Duodenal mucosa (tissue), 2 donors: ENCODE data around the gene NT5E.
"Not testable (repeated sequence)": the region's sequence is repeated elsewhere in the genome, so short reads cannot be mapped to it uniquely, and the experiment has no call there.

Experiments used
- H3K27ac ChIP-seq: one replicate; pipeline ENCODE4 v1.7.0; 2013; ENCODE audit warnings: low read depth, low read length
- H3K27me3 ChIP-seq, 2 donors: one replicate each; pipeline ENCODE4 v1.7.0; 2013; ENCODE audit warnings: low read length in 2 of 2, control low read depth in 1 of 2; ENCODE audit not compliant: insufficient read depth in 2 of 2, control insufficient read depth in 1 of 2
- H3K36me3 ChIP-seq, 2 donors: one replicate each; pipeline ENCODE4 v1.7.0; 2013; ENCODE audit warnings: low read length in 2 of 2, control low read depth in 1 of 2; ENCODE audit not compliant: insufficient read depth in 2 of 2, control insufficient read depth in 1 of 2
- H3K4me1 ChIP-seq, 2 donors: one replicate each; pipeline ENCODE4 v1.7.0; 2013; ENCODE audit warnings: low read length in 2 of 2, control low read depth in 1 of 2; ENCODE audit not compliant: insufficient read depth in 2 of 2, control insufficient read depth in 1 of 2
- H3K4me3 ChIP-seq, 2 donors: one replicate each; pipeline ENCODE4 v1.7.0; 2013; ENCODE audit warnings: low read length in 2 of 2, low read depth in 1 of 2
- H3K9ac ChIP-seq, 2 donors: one replicate each; pipeline ENCODE4 v1.7.0; 2013; ENCODE audit warnings: low read length in 2 of 2, low read depth in 1 of 2
- H3K9me3 ChIP-seq, 2 donors: one replicate each; pipeline ENCODE4 v1.7.0; 2013; ENCODE audit warnings: low read length in 2 of 2, control low read depth in 1 of 2; ENCODE audit not compliant: control insufficient read depth in 1 of 2

NT5E gene

GRCh38 chr6:85449818-85450759 lies at the start of gene NT5E:
TSS of gene NT5E (plus strand) at chr6:85450083. CDS start at chr6:85450140, 57 bp downstream.
- peaks cover 6 to 15% of the 10 kb centered on the region in 2 donors for H3K27me3 ChIP-seq
- peak within 1 kb of the TSS; percentile 80 to 86 for H3K4me3 ChIP-seq
- peak within 1 kb of the TSS; percentile 50 to 55 for H3K9ac ChIP-seq
- H3K9me3 ChIP-seq, result no peaks in the 10 kb centered on the region
- peak within 1 kb of the TSS; percentile 60 for H3K27ac ChIP-seq
- peaks cover 28 to 29% of the 10 kb centered on the region in 2 donors for H3K4me1 ChIP-seq
- no peaks in the 10 kb centered on the region for H3K36me3 ChIP-seq

GRCh38 chr6:85400331-85400730 lies 49.6 kb upstream of the NT5E start:
- no peak overlapping the region for H3K27ac ChIP-seq
- H3K4me1 ChIP-seq, result peaks cover 35 to 58% of the 10 kb centered on the region in 2 donors
- H3K36me3 ChIP-seq, result no peaks in the 10 kb centered on the region
- no peak overlapping the region for H3K4me3 ChIP-seq
- peaks cover 0 to 5% of the 10 kb centered on the region in 2 donors for H3K9me3 ChIP-seq
- H3K27me3 ChIP-seq, result no peaks in the 10 kb centered on the region
- H3K9ac ChIP-seq, result no peak overlapping the region

GRCh38 chr6:85401186-85402021 lies 48.5 kb upstream of the NT5E start:
- H3K9ac ChIP-seq, result no peak overlapping the region
- H3K27me3 ChIP-seq, result no peaks in the 10 kb centered on the region
- no peaks in the 10 kb centered on the region for H3K36me3 ChIP-seq
- H3K4me1 ChIP-seq, result peaks cover 37 to 59% of the 10 kb centered on the region in 2 donors
- H3K9me3 ChIP-seq, result peaks cover 0 to 5% of the 10 kb centered on the region in 2 donors
- H3K27ac ChIP-seq, result no peak overlapping the region
- H3K4me3 ChIP-seq, result no peak overlapping the region

GRCh38 chr6:85402071-85402470 lies 47.8 kb upstream of the NT5E start:
- Histone ChIP-seq H3K27me3 (no peaks in the 10 kb centered on the region), H3K9ac (no peak overlapping the region), H3K9me3 (peaks cover 0 to 5% of the 10 kb centered on the region in 2 donors), H3K4me1 (peaks cover 34 to 59% of the 10 kb centered on the region in 2 donors), H3K4me3 (no peak overlapping the region), H3K36me3 (no peaks in the 10 kb centered on the region), H3K27ac (no peak overlapping the region)

GRCh38 chr6:85402922-85403321 lies 47.0 kb upstream of the NT5E start:
- Histone ChIP-seq H3K27ac (no peak overlapping the region), H3K36me3 (no peaks in the 10 kb centered on the region), H3K4me3 (no peak overlapping the region), H3K9me3 (no peaks in the 10 kb centered on the region), H3K9ac (no peak overlapping the region), H3K27me3 (no peaks in the 10 kb centered on the region), H3K4me1 (peaks cover 34 to 59% of the 10 kb centered on the region in 2 donors)

- no peak overlapping the region for H3K9ac ChIP-seq
- H3K4me1 ChIP-seq, result peaks cover 34 to 59% of the 10 kb centered on the region in 2 donors
- no peaks in the 10 kb centered on the region for H3K27me3 ChIP-seq
- H3K9me3 ChIP-seq, result no peaks in the 10 kb centered on the region
- no peaks in the 10 kb centered on the region for H3K36me3 ChIP-seq
- peak overlapping the region; percentile 34 for H3K27ac ChIP-seq
- no peak overlapping the region for H3K4me3 ChIP-seq
These were observed 46.4 kb upstream of the NT5E start for GRCh38 chr6:85403331-85404015.

GRCh38 chr6:85404016-85404563 lies 45.8 kb upstream of the NT5E start:
- peak overlapping the region in 1 of 2 donors; percentile 9 for H3K4me3 ChIP-seq
- not testable (repeated sequence) for H3K9me3 ChIP-seq, H3K27me3 ChIP-seq, H3K36me3 ChIP-seq, H3K9ac ChIP-seq
- peaks cover 34 to 59% of the 10 kb centered on the region in 2 donors for H3K4me1 ChIP-seq
- H3K27ac ChIP-seq, result peak overlapping the region; percentile 34

- Histone ChIP-seq H3K27ac (peak overlapping the region; percentile 39), H3K4me3 (peak overlapping the region in 1 of 2 donors; percentile 9), H3K9me3 (no peaks in the 10 kb centered on the region), H3K4me1 (peaks cover 34 to 59% of the 10 kb centered on the region in 2 donors), H3K36me3 (no peaks in the 10 kb centered on the region), H3K27me3 (no peaks in the 10 kb centered on the region), H3K9ac (peak overlapping the region in 1 of 2 donors; percentile 12)
These were observed 45.2 kb upstream of the NT5E start for GRCh38 chr6:85404564-85405174.

GRCh38 chr6:85405175-85405852 lies 44.6 kb upstream of the NT5E start:
- Histone ChIP-seq H3K9ac (peak overlapping the region in 1 of 2 donors; percentile 12), H3K36me3 (no peaks in the 10 kb centered on the region), H3K4me1 (peaks cover 34 to 58% of the 10 kb centered on the region in 2 donors), H3K4me3 (peak overlapping the region; percentile 5 to 9), H3K27ac (no peak overlapping the region), H3K27me3 (no peaks in the 10 kb centered on the region), H3K9me3 (no peaks in the 10 kb centered on the region)
